Measurements from ENCODE around the gene FBXL19. TPM values are rescaled to one million over a fixed set of nuclear protein-coding genes. Genes with fewer than 3 reads are reported as not detected.
A peak's percentile ranks its signal among the peaks of the same experiment; 100 is the strongest.

Gene FBXL19
- total and polyA plus RNA-seq, 2 of the 13 experiments (the other 11 are each of a cell fraction or from before 2014, with no cell fraction given): 6.0 to 13.7 TPM

- TF ChIP-seq HBP1 (CRISPR knock-in tag; IDR thresholded peaks at IDR 0.05; ENCODE audit: low read depth) (peak; percentile 58), ZGPAT (CRISPR knock-in tag; IDR thresholded peaks at IDR 0.05) (peak; percentile 77), ZNF121 (CRISPR knock-in tag; IDR thresholded peaks at IDR 0.05) (no peak), SOX6 (IDR thresholded peaks at IDR 0.05) (no peak), SOX6 (CRISPR knock-in tag; IDR thresholded peaks at IDR 0.05) (peak; percentile 13; the same call in 1 of the 2 replicates), KDM6A (CRISPR knock-in tag; IDR thresholded peaks at IDR 0.05; ENCODE audit: low read depth) (peak; percentile 57; the same call in 1 of the 2 replicates), MIER2 (CRISPR knock-in tag; IDR thresholded peaks at IDR 0.05) (0 out of 2 replicates have a peak, but pooled peaks have one; percentile 65), ZNF746 (CRISPR knock-in tag; IDR thresholded peaks at IDR 0.05) (peak; percentile 46; the same call in 1 of the 2 replicates), ERF (CRISPR knock-in tag; IDR thresholded peaks at IDR 0.05) (no peak), ZNF792 (CRISPR knock-in tag; IDR thresholded peaks at IDR 0.05) (peak; percentile 44; the same call in 1 of the 2 replicates), CEBPB (IDR thresholded peaks at IDR 0.05; ENCODE audit: borderline replicate concordance, low read depth, low read length) (no peak), ZNF160 (CRISPR knock-in tag; IDR thresholded peaks at IDR 0.05) (0 out of 2 replicates have a peak, but pooled peaks have one; percentile 3), KIAA2018 (CRISPR knock-in tag; IDR thresholded peaks at IDR 0.05; ENCODE audit: borderline replicate concordance) (no peak), ZBTB2 (CRISPR knock-in tag; IDR thresholded peaks at IDR 0.05; ENCODE audit: low read depth) (0 out of 2 replicates have a peak, but pooled peaks have one; percentile 40), THAP11 (CRISPR knock-in tag; IDR thresholded peaks at IDR 0.05) (peak; percentile 59; the same call in 1 of the 2 replicates), ARHGAP35 (CRISPR knock-in tag; IDR thresholded peaks at IDR 0.05; ENCODE audit: borderline replicate concordance) (0 out of 2 replicates have a peak, but pooled peaks have one; percentile 54), RXRB (CRISPR knock-in tag; IDR thresholded peaks at IDR 0.05; ENCODE audit: borderline replicate concordance) (peak; percentile 70)
These were observed 73.1 kb downstream of the FBXL19 start (continued) for GRCh38 chr16:30996324-30996984.

Measured in HepG2 (cell line).